ENCODE data around the gene ITGA1. TPM values are rescaled to one million over a fixed set of nuclear protein-coding genes. Genes with fewer than 3 reads are reported as not detected.
"Not testable (repeated sequence)": the region's sequence is repeated elsewhere in the genome, so short reads cannot be mapped to it uniquely, and the experiment has no call there.

Gene ITGA1
- total and polyA plus RNA-seq, 4 donors: 17.8 to 152 (median 98.5) TPM

DNA sequence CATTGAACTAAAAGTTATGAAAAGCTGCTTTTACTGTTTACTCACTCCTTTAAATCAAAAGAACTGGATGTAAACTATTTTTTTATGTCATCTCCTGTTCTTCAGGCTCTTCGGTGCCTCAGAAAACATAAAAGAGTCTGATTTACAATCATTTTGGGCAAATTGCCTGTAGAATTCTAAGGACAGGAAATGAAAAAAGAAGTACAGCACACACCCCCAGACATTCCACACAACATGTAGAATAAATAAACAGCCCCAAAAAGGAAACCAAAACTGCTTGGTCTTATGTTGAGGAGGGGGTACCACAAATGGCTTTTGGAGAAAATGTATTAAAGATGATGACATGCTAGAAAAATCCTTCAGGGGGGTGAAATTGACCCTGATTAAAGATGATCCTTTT, 57.2 kb downstream of the ITGA1 start:
- H3K4me1 ChIP-seq (ENCODE audit: control insufficient read depth in 1 of 2, insufficient read depth in 2 of 2, low read length in 2 of 2): peaks cover 1 to 9% of the 10 kb centered on the region in 2 donors
- no peak overlapping the region for H3K27ac ChIP-seq (ENCODE audit: low read depth in 1 of 2, low read length in 2 of 2)
- no peaks in the 10 kb centered on the region for H3K36me3 ChIP-seq (ENCODE audit: control insufficient read depth in 1 of 2, insufficient read depth in 2 of 2, low read length in 1 of 2)
- DNase-seq (no peak), ATAC-seq (ENCODE audit: low FRiP score) (no peak)
- no peak overlapping the region for H3K4me3 ChIP-seq (ENCODE audit: low read length in 2 of 2)
- no peaks in the 10 kb centered on the region for H3K27me3 ChIP-seq (ENCODE audit: control insufficient read depth in 1 of 2, insufficient read depth in 2 of 2, low read length in 1 of 2)
- WGBS, 2 donors: 4 to 6% methylated on average over 1 of the region's 1 CpG
- no peaks in the 10 kb centered on the region for H3K9me3 ChIP-seq (ENCODE audit: control insufficient read depth, low read length)
- intact Hi-C loops (cut with DNase I): loop anchor here in 1 of 2 donors (10.0 kb wide), 1 partner anchor 50 kb away; no protein-coding TSS in a partner anchor

DNA sequence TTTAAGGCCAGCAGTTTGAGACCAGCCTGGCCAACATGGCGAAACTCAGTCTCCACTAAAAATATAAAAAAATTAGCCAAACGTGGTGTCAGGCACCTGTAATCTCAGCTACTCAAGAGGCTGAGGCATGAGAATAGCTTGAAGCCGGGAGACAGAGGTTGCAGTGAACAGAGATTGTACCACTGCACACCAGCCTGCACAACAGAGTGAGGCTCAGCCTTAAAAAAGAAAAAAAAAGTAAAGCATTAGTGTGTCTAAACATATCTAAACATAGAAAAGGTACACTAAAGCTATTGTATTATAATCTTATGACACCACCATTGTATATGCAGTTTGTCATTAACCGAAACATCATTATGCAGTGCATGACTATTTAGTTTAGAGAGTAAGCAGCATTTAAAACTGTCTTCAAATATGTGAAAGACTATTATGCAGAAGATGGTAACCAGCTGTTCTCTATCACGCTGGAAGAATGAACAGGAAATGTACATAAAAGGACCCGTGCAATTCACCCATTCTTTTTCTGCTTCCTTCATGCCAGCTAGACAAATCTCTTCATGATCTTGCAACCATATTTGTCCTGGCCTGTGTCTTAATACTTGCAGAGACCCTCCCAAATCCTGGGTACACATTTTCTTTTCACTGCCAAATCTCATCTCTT, 58.6 kb downstream of the ITGA1 start:
- Histone ChIP-seq H3K4me1 (ENCODE audit: control insufficient read depth in 1 of 2, insufficient read depth in 2 of 2, low read length in 2 of 2) (peaks cover 1 to 9% of the 10 kb centered on the region in 2 donors), H3K36me3 (ENCODE audit: control insufficient read depth in 1 of 2, insufficient read depth in 2 of 2, low read length in 1 of 2) (no peaks in the 10 kb centered on the region), H3K4me3 (ENCODE audit: low read length in 2 of 2) (no peak overlapping the region), H3K27ac (ENCODE audit: low read depth in 1 of 2, low read length in 2 of 2) (no peak overlapping the region), H3K27me3 (ENCODE audit: control insufficient read depth in 1 of 2, insufficient read depth in 2 of 2, low read length in 1 of 2) (no peaks in the 10 kb centered on the region), H3K9me3 (ENCODE audit: control insufficient read depth, low read length) (no peaks in the 10 kb centered on the region)
- DNase-seq (no peak), ATAC-seq (ENCODE audit: low FRiP score) (no peak)
- intact Hi-C loops (cut with DNase I): loop anchor here in 1 of 2 donors (10.0 kb wide), 1 partner anchor 48 kb away; no protein-coding TSS in a partner anchor
- 54 to 56% methylated on average over 6 of the region's 6 CpGs for WGBS, 2 donors

DNA sequence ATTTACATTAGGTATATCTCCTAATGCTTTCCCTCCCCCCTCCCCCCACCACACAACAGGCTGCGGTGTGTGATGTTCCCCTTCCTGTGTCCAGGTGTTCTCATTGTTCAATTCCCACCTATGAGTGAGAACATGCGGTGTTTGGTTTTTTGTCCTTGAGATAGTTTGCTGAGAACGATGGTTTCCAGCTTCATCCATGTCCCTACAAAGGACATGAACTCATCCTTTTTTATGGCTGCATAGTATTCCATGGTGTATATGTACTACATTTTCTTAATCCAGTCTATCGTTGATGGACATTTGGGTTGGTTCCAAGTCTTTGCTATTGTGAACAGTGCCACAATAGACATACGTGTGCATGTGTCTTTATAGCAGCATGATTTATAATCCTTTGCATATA, 61.0 kb downstream of the ITGA1 start:
- DNase-seq; ATAC-seq (ENCODE audit: low FRiP score); H3K27ac ChIP-seq (ENCODE audit: low read depth in 1 of 2, low read length in 2 of 2); H3K4me1 ChIP-seq (ENCODE audit: control insufficient read depth in 1 of 2, insufficient read depth in 2 of 2, low read length in 2 of 2); H3K4me3 ChIP-seq (ENCODE audit: low read length in 2 of 2); H3K9me3 ChIP-seq (ENCODE audit: control insufficient read depth, low read length); H3K36me3 ChIP-seq (ENCODE audit: control insufficient read depth in 1 of 2, insufficient read depth in 2 of 2, low read length in 1 of 2); H3K27me3 ChIP-seq (ENCODE audit: control insufficient read depth in 1 of 2, insufficient read depth in 2 of 2, low read length in 1 of 2): not testable (repeated sequence)
- 87 to 88% methylated on average over 5 of the region's 5 CpGs for WGBS, 2 donors
- intact Hi-C loops (cut with DNase I): loop anchor here in 1 of 2 donors (10.0 kb wide), 1 partner anchor 46 kb away; no protein-coding TSS in a partner anchor

DNA sequence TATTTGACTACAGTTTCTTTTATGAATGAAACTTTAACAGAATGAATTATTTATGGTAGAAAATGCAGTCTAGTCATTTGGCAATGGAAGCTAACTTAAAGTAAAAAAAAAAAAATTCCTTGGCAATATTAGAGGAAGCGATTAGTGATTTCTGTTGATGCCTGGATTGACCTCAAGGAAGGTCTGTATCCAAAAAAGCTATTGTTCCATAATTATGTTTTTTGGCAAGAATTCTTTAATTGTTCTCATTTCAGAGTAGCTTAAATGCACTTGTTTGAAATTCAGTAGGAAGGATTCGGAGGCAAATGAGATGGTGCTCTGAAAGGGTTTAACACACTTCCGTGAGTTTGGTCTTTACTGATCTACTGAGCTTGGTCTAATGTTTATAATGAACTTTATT, 61.8 kb downstream of the ITGA1 start:
- DNase-seq: no peak
- 95 to 97% methylated on average over 3 of the region's 3 CpGs for WGBS, 2 donors

DNA sequence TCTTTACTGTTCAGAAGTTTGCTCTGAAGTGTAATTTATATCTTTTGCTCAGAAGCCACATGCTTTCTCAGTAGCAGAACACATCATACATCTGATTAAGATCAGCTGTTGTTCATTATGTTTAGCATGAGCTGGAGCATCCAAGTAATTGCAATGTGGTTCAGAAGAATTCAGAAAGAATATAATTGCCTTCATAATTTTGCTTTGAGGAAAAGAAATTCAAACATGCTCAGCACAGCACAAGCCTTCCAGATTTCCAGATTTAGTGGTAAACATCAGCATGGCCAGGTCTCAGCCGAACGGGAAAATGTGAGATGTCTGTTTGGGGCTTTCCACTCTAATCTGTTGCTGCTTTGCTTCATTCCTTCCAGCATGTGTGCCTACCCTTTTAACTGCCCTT, 65.9 kb downstream of the ITGA1 start:
- 5 to 8% methylated on average over 2 of the region's 2 CpGs for WGBS, 2 donors
- no peaks in the 10 kb centered on the region for H3K36me3 ChIP-seq (ENCODE audit: control insufficient read depth in 1 of 2, insufficient read depth in 2 of 2, low read length in 1 of 2)
- H3K27ac ChIP-seq (ENCODE audit: low read depth in 1 of 2, low read length in 2 of 2): peak overlapping the region in 1 of 2 donors; percentile 1
- intact Hi-C loops (cut with DNase I): no loop called here
- H3K4me1 ChIP-seq (ENCODE audit: control insufficient read depth in 1 of 2, insufficient read depth in 2 of 2, low read length in 2 of 2): peaks cover 0 to 6% of the 10 kb centered on the region in 2 donors
- H3K9me3 ChIP-seq (ENCODE audit: control insufficient read depth, low read length): no peaks in the 10 kb centered on the region
- no peak overlapping the region for H3K4me3 ChIP-seq (ENCODE audit: low read length in 2 of 2)
- no peak for ATAC-seq (ENCODE audit: low FRiP score)
- no peak for DNase-seq
- no peaks in the 10 kb centered on the region for H3K27me3 ChIP-seq (ENCODE audit: control insufficient read depth in 1 of 2, insufficient read depth in 2 of 2, low read length in 1 of 2)

More for the DNA sequence above, 61.8 kb downstream of the ITGA1 start:
- H3K4me1 ChIP-seq (ENCODE audit: control insufficient read depth in 1 of 2, insufficient read depth in 2 of 2, low read length in 2 of 2): peaks cover 0 to 9% of the 10 kb centered on the region in 2 donors
- H3K27ac ChIP-seq (ENCODE audit: low read depth in 1 of 2, low read length in 2 of 2): no peak overlapping the region
- no peaks in the 10 kb centered on the region for H3K9me3 ChIP-seq (ENCODE audit: control insufficient read depth, low read length)
- no peak for ATAC-seq (ENCODE audit: low FRiP score)
- H3K36me3 ChIP-seq (ENCODE audit: control insufficient read depth in 1 of 2, insufficient read depth in 2 of 2, low read length in 1 of 2): no peaks in the 10 kb centered on the region
- H3K27me3 ChIP-seq (ENCODE audit: control insufficient read depth in 1 of 2, insufficient read depth in 2 of 2, low read length in 1 of 2): no peaks in the 10 kb centered on the region
- intact Hi-C loops (cut with DNase I): loop anchor here in 1 of 2 donors (10.0 kb wide), 1 partner anchor 45 kb away; no protein-coding TSS in a partner anchor
- H3K4me3 ChIP-seq (ENCODE audit: low read length in 2 of 2): no peak overlapping the region

DNA sequence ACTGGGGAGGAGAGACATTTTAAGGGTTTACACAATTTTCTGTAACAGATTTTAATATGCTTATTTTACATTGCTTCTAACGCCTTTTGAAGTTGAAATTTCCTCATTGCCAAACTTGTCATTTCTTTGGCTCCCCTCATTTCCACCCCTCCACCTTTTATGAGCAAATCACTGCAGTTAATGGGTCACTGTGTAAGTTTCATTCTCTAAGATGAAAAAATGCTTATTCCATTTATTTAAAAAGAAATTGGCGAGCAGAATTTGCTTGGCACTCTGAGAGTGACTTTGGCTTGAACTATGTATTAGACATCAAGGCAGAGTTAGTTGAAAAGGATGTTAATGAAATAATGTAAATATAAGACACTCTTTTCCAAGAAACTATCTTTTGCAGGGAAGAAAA, 66.6 kb downstream of the ITGA1 start:
- Histone ChIP-seq H3K4me1 (ENCODE audit: control insufficient read depth in 1 of 2, insufficient read depth in 2 of 2, low read length in 2 of 2) (peaks cover 0 to 6% of the 10 kb centered on the region in 2 donors), H3K27ac (ENCODE audit: low read depth in 1 of 2, low read length in 2 of 2) (no peak overlapping the region), H3K27me3 (ENCODE audit: control insufficient read depth in 1 of 2, insufficient read depth in 2 of 2, low read length in 1 of 2) (no peaks in the 10 kb centered on the region), H3K36me3 (ENCODE audit: control insufficient read depth in 1 of 2, insufficient read depth in 2 of 2, low read length in 1 of 2) (no peaks in the 10 kb centered on the region), H3K4me3 (ENCODE audit: low read length in 2 of 2) (no peak overlapping the region), H3K9me3 (ENCODE audit: control insufficient read depth, low read length) (no peaks in the 10 kb centered on the region)
- ATAC-seq (ENCODE audit: low FRiP score) (no peak), DNase-seq (no peak)
- intact Hi-C loops (cut with DNase I): no loop called here
- 4 to 14% methylated on average over 2 of the region's 2 CpGs for WGBS, 2 donors

DNA sequence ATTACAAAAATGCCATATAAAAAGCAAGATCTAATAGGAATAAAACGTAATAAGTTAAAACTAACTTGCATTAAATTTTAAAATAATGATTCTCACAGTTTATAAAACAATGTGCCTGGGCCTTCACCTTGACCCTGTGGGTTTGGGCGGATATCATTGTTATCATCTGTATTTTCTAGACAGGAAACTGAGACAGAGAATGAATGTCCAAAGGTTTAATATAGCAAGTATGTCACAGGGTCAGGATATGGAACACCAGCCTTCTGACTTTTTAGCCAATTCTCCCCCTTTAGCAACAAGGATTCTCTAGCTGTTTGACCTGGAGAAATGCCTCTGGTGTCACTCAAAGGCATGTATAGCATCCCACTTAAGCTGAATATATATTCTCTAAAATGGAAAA, 67.2 kb downstream of the ITGA1 start:
- WGBS, 2 donors: 72 to 74% methylated on average over 2 of the region's 2 CpGs
- no peak overlapping the region for H3K27ac ChIP-seq (ENCODE audit: low read depth in 1 of 2, low read length in 2 of 2)
- H3K4me1 ChIP-seq (ENCODE audit: control insufficient read depth in 1 of 2, insufficient read depth in 2 of 2, low read length in 2 of 2): peaks cover 3 to 6% of the 10 kb centered on the region in 2 donors
- intact Hi-C loops (cut with DNase I): no loop called here
- no peaks in the 10 kb centered on the region for H3K36me3 ChIP-seq (ENCODE audit: control insufficient read depth in 1 of 2, insufficient read depth in 2 of 2, low read length in 1 of 2)
- DNase-seq (no peak), ATAC-seq (ENCODE audit: low FRiP score) (no peak)
- H3K27me3 ChIP-seq (ENCODE audit: control insufficient read depth in 1 of 2, insufficient read depth in 2 of 2, low read length in 1 of 2): no peaks in the 10 kb centered on the region
- H3K4me3 ChIP-seq (ENCODE audit: low read length in 2 of 2): no peak overlapping the region
- no peaks in the 10 kb centered on the region for H3K9me3 ChIP-seq (ENCODE audit: control insufficient read depth, low read length)

DNA sequence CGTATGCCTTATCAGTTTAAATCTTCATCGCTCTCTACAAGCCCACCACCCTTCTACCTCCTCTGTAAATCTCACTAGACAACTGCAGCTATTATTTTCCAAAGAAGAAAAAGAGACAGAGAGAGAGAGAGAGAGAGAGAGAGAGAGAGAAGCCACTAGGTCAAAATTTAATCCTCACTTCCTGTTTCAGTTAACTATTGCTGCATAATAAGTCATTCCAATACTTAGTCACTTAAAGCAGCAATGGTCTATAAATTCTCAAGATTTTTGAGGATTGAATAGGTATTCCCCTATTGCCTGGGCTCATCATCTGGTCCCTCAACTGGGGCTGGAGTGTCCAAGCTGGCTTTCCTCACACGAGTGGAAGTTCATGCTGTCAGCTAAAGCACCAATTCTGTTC, 68.8 kb downstream of the ITGA1 start:
- DNase-seq: no peak
- no peak overlapping the region for H3K4me3 ChIP-seq (ENCODE audit: low read length in 2 of 2)
- WGBS, 2 donors: 75 to 84% methylated on average over 3 of the region's 3 CpGs
- no peak overlapping the region for H3K27ac ChIP-seq (ENCODE audit: low read depth in 1 of 2, low read length in 2 of 2)
- intact Hi-C loops (cut with DNase I): no loop called here
- no peak for ATAC-seq (ENCODE audit: low FRiP score)
- no peaks in the 10 kb centered on the region for H3K27me3 ChIP-seq (ENCODE audit: control insufficient read depth in 1 of 2, insufficient read depth in 2 of 2, low read length in 1 of 2)
- peaks cover 3 to 6% of the 10 kb centered on the region in 2 donors for H3K4me1 ChIP-seq (ENCODE audit: control insufficient read depth in 1 of 2, insufficient read depth in 2 of 2, low read length in 2 of 2)
- H3K36me3 ChIP-seq (ENCODE audit: control insufficient read depth in 1 of 2, insufficient read depth in 2 of 2, low read length in 1 of 2): no peaks in the 10 kb centered on the region
- no peaks in the 10 kb centered on the region for H3K9me3 ChIP-seq (ENCODE audit: control insufficient read depth, low read length)

DNA sequence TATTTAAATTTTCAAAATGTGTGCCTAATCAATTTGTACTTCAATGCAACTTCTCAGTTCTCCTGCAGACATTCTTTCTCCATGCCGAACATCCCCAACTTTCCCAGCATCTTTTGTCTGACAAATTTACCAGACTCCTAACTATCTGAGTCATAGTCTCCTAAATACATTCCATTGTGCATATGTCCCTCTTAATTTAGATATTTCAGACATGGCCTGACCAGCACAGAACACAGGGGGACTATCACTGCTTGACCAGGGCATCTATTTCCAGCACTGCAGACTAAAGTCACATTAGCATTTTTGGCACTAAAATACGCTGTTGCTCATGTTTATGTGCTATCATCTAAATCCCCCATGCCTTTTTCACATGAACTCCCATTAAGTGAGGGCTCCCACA, 71.9 kb downstream of the ITGA1 start:
- no peak for ATAC-seq (ENCODE audit: low FRiP score)
- Histone ChIP-seq H3K36me3 (ENCODE audit: control insufficient read depth in 1 of 2, insufficient read depth in 2 of 2, low read length in 1 of 2) (no peaks in the 10 kb centered on the region), H3K4me1 (ENCODE audit: control insufficient read depth in 1 of 2, insufficient read depth in 2 of 2, low read length in 2 of 2) (peaks cover 3 to 10% of the 10 kb centered on the region in 2 donors), H3K27me3 (ENCODE audit: control insufficient read depth in 1 of 2, insufficient read depth in 2 of 2, low read length in 1 of 2) (no peaks in the 10 kb centered on the region), H3K4me3 (ENCODE audit: low read length in 2 of 2) (no peak overlapping the region), H3K27ac (ENCODE audit: low read depth in 1 of 2, low read length in 2 of 2) (peak overlapping the region in 1 of 2 donors; percentile 28), H3K9me3 (ENCODE audit: control insufficient read depth, low read length) (no peaks in the 10 kb centered on the region)
- 44 to 53% methylated on average over 2 of the region's 2 CpGs for WGBS, 2 donors
- DNase-seq: no peak
- intact Hi-C loops (cut with DNase I): no loop called here

Measured in aorta (tissue), 5 donors.